PC-9 (cell line): ENCODE results near the gene PTGFRN. TPM values are rescaled to one million over a fixed set of nuclear protein-coding genes. Genes with fewer than 3 reads are reported as not detected.
"Not testable (repeated sequence)": the region's sequence is repeated elsewhere in the genome, so short reads cannot be mapped to it uniquely, and the experiment has no call there.

Source experiments
- BruUV-seq: library from RNA; stranded (reverse); fragments of 400-500 nt; replicated peaks from 2 replicates; lab custom pipeline; 2021; lab: Mats Ljungman, UMichigan
- CTCF ChIA-PET: fragments of 300-600 bp; sonication (Branson Sonifier 250); formaldehyde crosslinking; loops from one replicate; lab custom pipeline; 2022; ENCODE audit warnings: antibody characterized with exemption; lab: Charles Lee
- POLR2A ChIA-PET: fragments of 300-600 bp; sonication (Branson Sonifier 250); formaldehyde crosslinking; loops from one replicate; lab custom pipeline; 2022; ENCODE audit warnings: antibody characterized with exemption; ENCODE audit not compliant: unreplicated experiment; lab: Charles Lee
- DNase-seq, 2 experiments: peaks; one replicate each; pipeline versions ENCODE4 v3.0.0 to v3.0.0-alpha.2; 2015 to 2022; ENCODE audit warnings: mixed read lengths in 1 of 2
- H2AFZ ChIP-seq: fragments of 200-600 bp; sonication (generic); 2 replicates; pipeline ENCODE4 v1.8.1; 2017; ENCODE audit warnings: antibody characterized with exemption
- H3F3A ChIP-seq: fragments of 200-600 bp; sonication (generic); 2 replicates; pipeline ENCODE4 v1.8.1; 2017; ENCODE audit warnings: antibody characterized with exemption, mild to moderate bottlenecking, low read depth; ENCODE audit not compliant: insufficient read depth
- H3K27ac ChIP-seq: fragments of 200-600 bp; sonication (generic); 2 replicates; pipeline ENCODE4 v1.6.1; 2016; ENCODE audit warnings: mixed run types
- H3K27me3 ChIP-seq: fragments of 200-600 bp; sonication (generic); 2 replicates; pipeline ENCODE4 v1.6.1; 2016; ENCODE audit warnings: low read depth, mixed run types; ENCODE audit not compliant: insufficient read depth
- H3K36me3 ChIP-seq: fragments of 200-600 bp; sonication (generic); 2 replicates; pipeline ENCODE4 v1.6.1; 2016; ENCODE audit warnings: low read depth, mixed run types
- H3K4me1 ChIP-seq: fragments of 200-600 bp; sonication (generic); replicated peaks from 2 replicates; pipeline ENCODE4 v1.6.1; 2016; ENCODE audit warnings: mixed run types; ENCODE audit not compliant: insufficient read depth
- H3K4me2 ChIP-seq: fragments of 200-600 bp; sonication (generic); 2 replicates; pipeline ENCODE4 v1.6.1; 2017; ENCODE audit warnings: mixed run types
- H3K4me3 ChIP-seq: fragments of 200-600 bp; sonication (generic); 2 replicates; pipeline ENCODE4 v1.6.1; 2016; ENCODE audit warnings: mixed run types
- H3K79me2 ChIP-seq: fragments of 200-600 bp; sonication (generic); 2 replicates; pipeline ENCODE4 v1.6.1; 2017; ENCODE audit warnings: low read depth, mixed run types
- H3K9me2 ChIP-seq: fragments of 200-600 bp; sonication (generic); 2 replicates; pipeline ENCODE4 v1.8.1; 2017; ENCODE audit warnings: mild to moderate bottlenecking; ENCODE audit not compliant: insufficient read depth
- H3K9me3 ChIP-seq: fragments of 200-600 bp; sonication (generic); 2 replicates; pipeline ENCODE4 v1.8.1; 2016; ENCODE audit warnings: low read depth; ENCODE audit not compliant: insufficient read depth
- H4K20me1 ChIP-seq: fragments of 200-600 bp; sonication (generic); 2 replicates; pipeline ENCODE4 v1.8.1; 2017; ENCODE audit not compliant: insufficient read depth
- CTCF ChIP-seq: fragments of 200-600 bp; sonication (generic); conservative IDR thresholded peaks from 2 replicates; pipeline ENCODE4 v1.6.1; 2017; ENCODE audit warnings: mixed run types, antibody characterized with exemption, mild to moderate bottlenecking, moderate library complexity
- EZH2 ChIP-seq: fragments of 200-600 bp; sonication (generic); IDR thresholded peaks from 2 replicates; pipeline ENCODE4 v1.8.0; 2017; ENCODE audit warnings: antibody characterized with exemption, low read depth
- intact Hi-C: fragments of 100-400 bp; cut with micrococcal nuclease; formaldehyde crosslinking; loops from one replicate; pipeline ENCODE4 v1.10.0; 2022; ENCODE audit not compliant: unreplicated experiment
- total RNA-seq: library from RNA; stranded (reverse); gene quantifications from 2 replicates; pipeline ENCODE4 v1.2.3, GENCODE V29; 2021

Gene PTGFRN
- total RNA-seq, 1 experiment from 2014 or later, result 87.3 TPM

- Histone ChIP-seq H3K4me3 (no peak overlapping the region), H3K27ac (no peak overlapping the region), H3K9me3 (no peaks in the 10 kb centered on the region), H3K79me2 (no peaks in the 10 kb centered on the region), H3K4me1 (peaks cover 21% of the 10 kb centered on the region), H2AFZ (no peak overlapping the region), H3K27me3 (no peaks in the 10 kb centered on the region), H4K20me1 (no peaks in the 10 kb centered on the region), H3K9me2 (no peaks in the 10 kb centered on the region), H3F3A (no peaks in the 10 kb centered on the region), H3K36me3 (no peaks in the 10 kb centered on the region), H3K4me2 (no peak overlapping the region)
- intact Hi-C loops, result loop anchor here (5.0 kb wide), 1 partner anchor 138 kb away; no protein-coding TSS in a partner anchor
- ChIA-PET CTCF (no interaction called here), POLR2A (no interaction called here)
- no TSS peak for BruUV-seq
- DNase-seq, result no peak
- TF ChIP-seq EZH2 (no peak), CTCF (no peak)
Observed at GRCh38 chr1:116875391-116875790, 34.3 kb upstream of the PTGFRN start.

- H3K9me2 ChIP-seq, BruUV-seq, H3K4me3 ChIP-seq, POLR2A ChIA-PET, H3K9me3 ChIP-seq, H3K36me3 ChIP-seq, H2AFZ ChIP-seq, H4K20me1 ChIP-seq, H3F3A ChIP-seq, H3K79me2 ChIP-seq, DNase-seq, CTCF ChIA-PET, H3K27me3 ChIP-seq, H3K27ac ChIP-seq, H3K4me2 ChIP-seq: not testable (repeated sequence)
- H3K4me1 ChIP-seq, result peaks cover 21% of the 10 kb centered on the region
- intact Hi-C loops, result loop anchor here (5.0 kb wide), 1 partner anchor 139 kb away; no protein-coding TSS in a partner anchor
Observed at GRCh38 chr1:116875946-116876345, 33.8 kb upstream of the PTGFRN start.

DNA sequence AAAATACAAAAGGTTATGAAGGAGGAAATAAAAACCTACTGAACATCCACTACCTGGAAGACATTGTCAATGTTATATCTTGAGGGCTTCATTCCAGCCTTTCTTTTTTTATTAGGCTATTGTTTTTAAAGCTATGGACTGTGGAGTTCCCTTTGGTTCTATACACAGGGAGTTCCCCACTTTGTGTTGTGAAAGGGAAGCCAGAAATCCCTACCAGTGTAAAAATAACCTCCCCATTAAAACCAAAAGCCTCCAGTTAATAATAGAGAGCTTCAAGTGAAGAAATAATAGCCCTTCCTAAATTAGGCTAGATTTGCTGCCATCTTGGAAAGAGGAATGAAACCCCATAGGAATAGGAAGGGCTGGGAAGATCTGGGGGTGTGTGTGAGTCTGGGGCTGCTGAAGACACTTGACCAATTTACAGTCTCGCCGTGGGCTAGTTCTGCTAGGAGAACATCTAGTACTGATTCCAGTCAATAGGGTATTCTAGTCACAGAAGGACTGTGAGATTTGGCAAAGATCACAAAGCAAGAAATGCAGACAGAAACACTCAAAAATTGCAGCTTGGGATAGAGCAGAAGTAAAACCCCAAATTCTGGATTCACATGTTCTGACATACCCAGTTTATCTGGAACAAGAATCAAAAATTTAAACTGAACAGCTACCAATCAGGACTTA lies 32.4 kb upstream of the PTGFRN start:
- H2AFZ ChIP-seq, result 0 out of 2 replicates have a peak overlapping the region, but pooled peaks have one; percentile 37
- CTCF ChIA-PET, result interaction anchor here (0.6 to 0.7 kb wide), 2 partner anchors 23 to 516 kb away, joined by 3 to 8 read pairs; no protein-coding TSS in a partner anchor
- no peaks in the 10 kb centered on the region for H3K79me2 ChIP-seq
- no peak overlapping the region for H3K27ac ChIP-seq
- TF ChIP-seq CTCF (no peak), EZH2 (no peak)
- no peaks in the 10 kb centered on the region for H3F3A ChIP-seq
- peak in 1 of 2 experiments; percentile 26 for DNase-seq
- peaks cover 21% of the 10 kb centered on the region for H3K4me1 ChIP-seq
- intact Hi-C loops, result loop anchor here (5.0 kb wide), 1 partner anchor 140 kb away; no protein-coding TSS in a partner anchor
- H3K9me3 ChIP-seq, result no peaks in the 10 kb centered on the region
- no TSS peak for BruUV-seq
- POLR2A ChIA-PET, result interaction anchor here (0.6 kb wide), 3 partner anchors 70 to 251 kb away, joined by 3 to 8 read pairs (median 4); no protein-coding TSS in a partner anchor
- H3K27me3 ChIP-seq, result no peaks in the 10 kb centered on the region
- no peaks in the 10 kb centered on the region for H4K20me1 ChIP-seq
- peak overlapping the region; percentile 45; the same call in 1 of the 2 replicates for H3K4me3 ChIP-seq
- no peaks in the 10 kb centered on the region for H3K36me3 ChIP-seq
- no peaks in the 10 kb centered on the region for H3K9me2 ChIP-seq
- peak overlapping the region; percentile 79 for H3K4me2 ChIP-seq
